NCI-H2107 treated with DMSO at 0.1 percent for 48 hours (cell line): ENCODE measurements around the gene TRMT112.

Experiments used
- DNase-seq: peaks from one replicate; lab custom pipeline; 2025; ENCODE audit not compliant: unreplicated experiment; lab: John Stamatoyannopoulos, UW

The TRMT112 gene

DNA sequence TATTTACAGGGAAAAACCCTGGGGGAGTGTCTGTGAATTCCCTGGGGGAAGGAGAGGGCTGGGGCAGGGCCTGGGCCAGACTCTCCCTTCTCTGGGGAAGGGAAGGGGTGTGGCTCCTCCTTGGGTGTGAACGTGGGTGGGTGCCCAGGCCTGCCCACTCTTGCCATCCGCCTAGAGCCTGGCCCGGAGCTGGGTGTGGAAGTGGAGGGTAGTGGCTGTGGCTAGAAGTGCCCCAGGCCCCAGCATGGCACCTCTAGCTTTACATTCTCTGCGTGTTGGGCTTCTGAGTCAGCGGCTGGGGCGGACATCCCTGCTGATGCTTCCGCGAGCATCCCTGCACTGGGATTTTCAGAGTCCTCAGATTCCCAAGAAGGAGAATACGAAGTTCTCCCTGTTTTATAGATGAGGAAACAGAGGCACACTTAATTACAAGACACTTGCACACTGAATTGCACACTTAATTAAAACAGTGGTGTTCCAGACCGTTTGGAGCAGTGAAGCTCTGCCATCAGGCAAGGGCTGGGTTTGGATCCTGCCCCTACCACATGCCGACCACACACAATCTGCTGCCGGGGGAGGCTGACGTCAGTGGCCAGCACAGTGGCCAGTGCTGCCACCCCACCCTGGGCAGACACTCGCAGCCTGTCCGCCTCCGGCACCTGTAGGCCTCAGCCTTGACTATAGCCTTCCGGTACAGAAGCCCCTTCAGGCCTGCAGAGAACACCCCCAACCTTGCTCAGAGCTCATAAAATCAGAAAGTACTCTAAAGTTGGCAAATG is 40.5 kb downstream of the TRMT112 start:
- no peak for DNase-seq

DNA sequence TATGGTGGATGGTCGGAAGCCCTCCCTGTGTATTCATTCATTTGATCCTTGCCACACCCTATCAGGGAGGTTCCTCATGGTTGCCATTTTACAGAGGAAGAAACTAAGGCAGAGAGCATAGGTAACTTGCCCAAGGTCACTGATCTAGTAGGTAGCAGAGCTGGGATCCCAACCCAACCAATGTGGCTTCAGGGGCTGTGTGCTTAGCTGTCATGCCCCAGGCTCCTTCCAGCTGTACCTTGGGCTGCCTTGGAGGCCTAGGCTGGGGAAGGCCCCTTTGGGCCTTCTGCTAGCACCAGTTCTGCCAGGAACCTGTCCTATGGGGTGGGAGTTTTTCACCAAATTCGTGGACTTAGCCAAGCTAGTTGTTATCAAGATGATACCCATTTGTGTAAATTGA is 41.5 kb downstream of the TRMT112 start:
- no peak for DNase-seq

DNA sequence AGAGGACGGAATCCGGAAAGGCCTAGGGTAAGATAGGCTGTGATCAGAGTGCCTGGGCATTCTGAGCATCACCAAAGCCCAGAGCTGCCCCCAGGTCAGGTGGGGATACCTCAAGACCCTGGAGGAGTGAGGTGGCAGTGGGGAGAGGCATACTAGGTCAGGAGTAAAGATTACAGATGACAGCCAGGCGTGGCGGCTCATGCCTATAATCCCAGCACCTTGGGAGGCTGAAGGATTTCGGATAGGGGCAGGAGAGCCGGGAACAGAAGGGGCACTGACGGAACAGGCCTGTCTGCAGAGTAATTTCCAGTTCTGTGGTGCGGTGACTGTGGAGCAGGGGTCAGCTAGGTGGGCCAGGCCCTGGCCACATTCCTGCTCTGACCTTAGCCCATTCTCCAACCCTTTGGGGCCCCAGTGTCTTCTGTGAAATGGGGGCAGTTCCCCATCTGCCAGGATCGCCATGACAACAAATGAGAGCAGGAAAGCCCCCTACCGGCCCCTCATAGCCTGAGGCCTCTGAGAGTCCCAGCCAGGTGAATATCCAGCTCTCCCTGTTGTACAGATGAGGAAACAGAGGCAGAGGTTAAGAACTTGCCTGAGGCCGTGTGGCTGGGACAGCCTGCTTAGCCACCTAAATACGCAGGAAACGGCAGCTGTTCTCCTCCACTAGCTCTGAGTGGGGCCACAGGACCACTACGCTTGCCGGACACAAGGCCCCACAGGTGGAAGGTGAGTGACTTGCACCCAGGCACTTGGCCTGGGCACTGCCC is 42.1 kb downstream of the TRMT112 start:
- no peak for DNase-seq

DNA sequence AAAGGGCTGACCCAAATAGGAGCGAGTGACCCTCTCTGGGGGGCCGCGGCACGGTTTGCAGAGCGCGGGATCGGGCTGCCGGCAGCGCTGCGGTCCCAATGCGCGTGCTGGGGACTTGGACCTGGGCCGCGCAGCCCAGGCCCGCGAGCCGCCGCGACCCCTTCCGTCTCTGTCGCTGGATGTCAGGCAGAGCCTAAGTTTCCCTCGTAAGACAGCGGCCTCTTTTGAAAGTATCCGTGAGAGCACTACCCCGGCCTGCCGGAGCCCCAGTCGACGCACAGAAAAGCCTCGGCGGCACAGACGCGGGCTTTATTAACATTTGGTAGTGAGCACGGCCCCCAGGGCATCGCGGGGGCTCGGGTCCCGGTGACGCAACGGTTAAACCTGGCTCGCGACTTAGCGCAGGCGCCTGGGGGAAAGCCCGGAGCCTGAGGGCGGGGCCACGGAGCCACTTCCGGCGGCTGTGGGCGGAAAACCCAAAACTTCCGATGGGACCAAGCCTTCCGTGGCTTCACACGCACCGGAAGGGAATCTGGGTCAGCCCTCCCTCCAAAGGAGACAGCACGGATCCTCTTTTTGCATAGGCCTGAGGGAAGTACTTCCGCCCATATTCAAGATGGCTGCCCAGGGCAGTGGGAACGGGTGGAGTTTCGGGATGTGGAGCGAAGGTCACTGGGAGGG is 47.7 kb downstream of the TRMT112 start:
- peak; percentile 97 for DNase-seq

DNA sequence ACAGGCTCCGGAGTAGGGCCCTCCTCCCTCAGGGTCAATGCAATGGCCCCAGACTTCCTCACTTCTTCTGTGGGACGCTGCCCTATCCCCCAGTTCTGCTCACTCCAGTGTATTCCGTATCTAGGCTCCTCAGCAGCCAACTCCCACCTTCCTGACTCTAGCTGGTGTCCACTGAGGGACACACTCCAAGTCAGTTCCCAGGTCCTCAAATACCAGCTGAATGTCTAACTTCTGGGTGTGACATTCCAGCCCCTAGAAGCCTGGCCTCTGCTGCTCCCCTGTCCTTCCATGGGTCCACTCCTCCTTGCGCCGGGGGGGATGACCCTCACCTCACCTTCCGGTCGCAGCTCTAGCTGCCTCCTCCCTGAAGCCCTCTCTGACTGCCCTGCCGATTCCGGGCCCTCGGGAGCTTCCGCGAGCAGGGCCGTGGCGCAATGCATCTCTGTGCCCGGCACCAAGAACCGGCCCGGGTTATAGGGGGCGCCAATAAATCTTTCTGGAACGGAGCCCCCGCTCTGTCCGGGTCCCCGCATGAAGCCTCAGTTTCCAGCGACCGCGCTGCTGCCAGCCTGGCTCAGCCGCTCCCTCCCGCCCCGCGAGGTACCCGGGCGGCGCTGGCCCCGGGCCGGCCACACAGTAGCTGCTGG is 48.3 kb downstream of the TRMT112 start:
- DNase-seq = no peak

DNA sequence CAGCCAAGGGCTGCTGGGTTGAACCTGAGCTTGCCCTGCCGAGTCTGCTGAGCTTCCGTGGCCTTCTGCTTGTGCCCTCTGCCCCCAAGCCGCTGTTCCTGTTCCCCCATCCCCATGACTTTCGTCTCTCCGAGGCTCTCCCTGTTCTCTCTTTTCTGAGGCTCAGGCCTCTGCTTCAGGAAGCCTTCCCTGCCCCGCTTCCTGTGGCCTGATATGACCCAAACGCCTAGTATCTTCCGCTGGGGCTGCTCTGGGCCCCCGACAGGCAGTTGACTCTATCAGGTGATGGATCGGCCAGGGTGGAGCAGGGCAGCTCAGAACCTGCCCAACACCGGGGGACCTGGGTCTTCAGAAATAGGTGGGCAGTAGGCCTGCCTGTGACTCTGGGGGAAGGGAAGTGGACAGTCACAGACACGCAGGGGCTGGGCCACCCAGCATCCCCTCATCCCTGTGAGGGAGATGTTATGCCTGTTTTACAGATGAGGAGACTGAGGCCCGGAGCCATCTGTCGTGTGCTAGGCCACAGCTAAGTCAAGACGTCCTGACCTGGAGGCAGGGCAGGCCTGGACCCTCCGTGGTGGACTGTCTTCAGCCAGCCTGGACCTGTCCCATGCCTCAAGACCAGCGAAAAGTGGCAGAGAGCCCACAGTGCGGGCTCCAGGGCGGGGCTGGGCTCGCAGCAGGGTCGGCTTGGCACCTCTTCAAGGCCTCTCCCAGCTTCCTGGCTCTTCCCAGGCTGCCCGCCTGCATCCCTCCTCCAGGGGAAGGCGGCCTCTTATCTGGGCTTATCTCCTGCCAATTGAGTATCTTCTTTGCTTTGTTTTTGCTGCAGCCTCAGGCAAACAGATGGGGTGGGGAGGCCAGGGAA is 49.1 kb downstream of the TRMT112 start:
- no peak for DNase-seq

DNA sequence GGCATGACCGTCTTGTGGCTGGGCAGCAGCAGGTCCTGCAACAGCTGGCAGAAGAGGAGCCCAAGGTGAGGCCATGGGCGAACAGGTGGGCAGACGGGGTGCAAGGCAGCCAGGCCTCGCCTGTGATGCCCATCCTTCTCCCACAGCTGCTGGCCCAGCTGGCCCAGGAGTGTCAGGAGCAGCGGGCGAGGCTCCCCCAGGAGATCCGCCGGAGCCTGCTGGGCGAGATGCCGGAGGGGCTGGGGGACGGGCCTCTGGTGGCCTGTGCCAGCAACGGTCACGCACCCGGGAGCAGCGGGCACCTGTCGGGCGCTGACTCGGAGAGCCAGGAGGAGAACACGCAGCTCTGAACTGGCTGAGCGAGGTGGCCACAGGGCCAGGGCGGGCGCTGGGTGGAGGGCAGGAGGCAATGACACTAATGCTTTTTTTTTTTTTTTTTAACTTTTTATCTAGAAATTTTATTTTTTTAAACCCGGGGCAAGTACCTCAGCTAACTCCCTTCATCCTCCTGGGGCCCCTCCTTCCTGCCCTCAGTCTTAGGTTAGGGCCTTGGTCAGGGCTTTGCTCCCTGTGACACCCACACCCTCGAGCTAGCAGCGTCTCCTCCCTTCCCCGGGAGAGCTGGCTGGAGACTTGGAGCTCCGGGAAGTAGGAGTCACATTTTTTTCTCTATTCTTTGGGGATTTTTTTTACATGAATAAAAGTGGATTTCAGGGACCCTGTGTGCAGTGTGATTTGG is 50.0 kb downstream of the TRMT112 start:
- DNase-seq = no peak
